Measurements from ENCODE around the gene IRAK1.

IRAK1 gene

GRCh38 chrX:154019061-154019621 is 561 bp downstream of the IRAK1 start:
- peak in 1 of 2 donors; percentile 21 for DNase-seq (ENCODE audit: low read depth in 2 of 2)

GRCh38 chrX:154018518-154019060 is 1.1 kb downstream of the IRAK1 start:
- no peak for DNase-seq (ENCODE audit: low read depth in 2 of 2)

GRCh38 chrX:154017766-154018517 is 1.8 kb downstream of the IRAK1 start:
- no peak for DNase-seq (ENCODE audit: low read depth in 2 of 2)

GRCh38 chrX:154016366-154017076 is 3.2 kb downstream of the IRAK1 start:
- DNase-seq (ENCODE audit: low read depth in 2 of 2): no peak

- DNase-seq (ENCODE audit: low read depth in 2 of 2): no peak
Measured at GRCh38 chrX:154015581-154016264, 4.0 kb downstream of the IRAK1 start.

GRCh38 chrX:154014429-154015380 is 5.0 kb downstream of the IRAK1 start:
- no peak for DNase-seq (ENCODE audit: low read depth in 2 of 2)

GRCh38 chrX:154013614-154014360 is 5.9 kb downstream of the IRAK1 start:
- DNase-seq (ENCODE audit: low read depth in 2 of 2): peak; percentile 27 to 37

GRCh38 chrX:154013001-154013421 is 6.7 kb downstream of the IRAK1 start:
- DNase-seq (ENCODE audit: low read depth in 2 of 2): no peak

GRCh38 chrX:154012336-154012991 is 7.2 kb downstream of the IRAK1 start:
- DNase-seq (ENCODE audit: low read depth in 2 of 2): no peak

GRCh38 chrX:154011376-154012335 is 8.0 kb downstream of the IRAK1 start:
- DNase-seq (ENCODE audit: low read depth in 2 of 2): no peak

GRCh38 chrX:154010330-154011087 is 9.2 kb downstream of the IRAK1 start:
- DNase-seq (ENCODE audit: low read depth in 2 of 2): no peak

- no peak for DNase-seq (ENCODE audit: low read depth in 2 of 2)
Measured at GRCh38 chrX:154008521-154008920, 11.2 kb downstream of the IRAK1 start.

- no peak for DNase-seq (ENCODE audit: low read depth in 2 of 2)
Measured at GRCh38 chrX:154006947-154007346, 12.8 kb downstream of the IRAK1 start.

GRCh38 chrX:154004315-154004714 is 15.4 kb downstream of the IRAK1 start:
- DNase-seq (ENCODE audit: low read depth in 2 of 2): no peak

GRCh38 chrX:154002215-154002719 is 17.4 kb downstream of the IRAK1 start:
- DNase-seq (ENCODE audit: low read depth in 2 of 2): peak in 1 of 2 donors; percentile 22

GRCh38 chrX:154000051-154000450 is 19.7 kb downstream of the IRAK1 start:
- DNase-seq (ENCODE audit: low read depth in 2 of 2): no peak

GRCh38 chrX:153999359-154000037 is 20.2 kb downstream of the IRAK1 start:
- DNase-seq (ENCODE audit: low read depth in 2 of 2): no peak
